ENCODE measurements around the gene AFP. TPM values are rescaled to one million over a fixed set of nuclear protein-coding genes. Genes with fewer than 3 reads are reported as not detected.

The AFP gene
- polyA plus RNA-seq, 6 donors from 2014 or later: not detected

- Mint-ChIP-seq H3K27me3 (peaks cover 0 to 9% (median 4%) of the 10 kb centered on the region in 3 donors), H3K4me3 (no peak overlapping the region), H3K27ac (no peak overlapping the region), H3K36me3 (no peaks in the 10 kb centered on the region), H3K4me1 (no peaks in the 10 kb centered on the region), H3K9me3 (no peaks in the 10 kb centered on the region)
- ATAC-seq (ENCODE audit: low read depth in 2 of 2): no peak
- no peak for DNase-seq
These were observed 895 bp downstream of the AFP start for GRCh38 chr4:73436674-73437557.

GRCh38 chr4:73437558-73437956, 1.5 kb downstream of the AFP start:
- Mint-ChIP-seq H3K36me3 (no peaks in the 10 kb centered on the region), H3K4me1 (no peaks in the 10 kb centered on the region), H3K27me3 (peaks cover 0 to 15% (median 4%) of the 10 kb centered on the region in 3 donors), H3K4me3 (no peak overlapping the region), H3K27ac (no peak overlapping the region), H3K9me3 (no peaks in the 10 kb centered on the region)
- DNase-seq: no peak
- ATAC-seq (ENCODE audit: low read depth in 2 of 2): no peak

- ATAC-seq (ENCODE audit: low read depth in 2 of 2): no peak
- H3K36me3 Mint-ChIP-seq: no peaks in the 10 kb centered on the region
- DNase-seq: no peak
- H3K27ac Mint-ChIP-seq: no peak overlapping the region
- H3K9me3 Mint-ChIP-seq: no peaks in the 10 kb centered on the region
- no peak overlapping the region for H3K4me3 Mint-ChIP-seq
- H3K4me1 Mint-ChIP-seq: no peaks in the 10 kb centered on the region
- peaks cover 0 to 17% (median 4%) of the 10 kb centered on the region in 3 donors for H3K27me3 Mint-ChIP-seq
These were observed 2.0 kb downstream of the AFP start for GRCh38 chr4:73438048-73438447.

GRCh38 chr4:73438582-73439215, 2.7 kb downstream of the AFP start:
- no peaks in the 10 kb centered on the region for H3K9me3 Mint-ChIP-seq
- no peak overlapping the region for H3K27ac Mint-ChIP-seq
- H3K4me3 Mint-ChIP-seq: no peak overlapping the region
- no peaks in the 10 kb centered on the region for H3K4me1 Mint-ChIP-seq
- DNase-seq: no peak
- no peak for ATAC-seq (ENCODE audit: low read depth in 2 of 2)
- no peaks in the 10 kb centered on the region for H3K36me3 Mint-ChIP-seq
- peaks cover 0 to 20% (median 4%) of the 10 kb centered on the region in 3 donors for H3K27me3 Mint-ChIP-seq

- H3K36me3 Mint-ChIP-seq: no peaks in the 10 kb centered on the region
- H3K4me3 Mint-ChIP-seq: no peak overlapping the region
- H3K9me3 Mint-ChIP-seq: no peaks in the 10 kb centered on the region
- H3K27me3 Mint-ChIP-seq: peaks cover 0 to 18% (median 4%) of the 10 kb centered on the region in 3 donors
- no peak for ATAC-seq (ENCODE audit: low read depth in 2 of 2)
- no peak for DNase-seq
- no peak overlapping the region for H3K27ac Mint-ChIP-seq
- no peaks in the 10 kb centered on the region for H3K4me1 Mint-ChIP-seq
These were observed 3.4 kb downstream of the AFP start for GRCh38 chr4:73439445-73439844.

GRCh38 chr4:73439991-73440390, 4.0 kb downstream of the AFP start:
- no peaks in the 10 kb centered on the region for H3K4me1 Mint-ChIP-seq
- DNase-seq: no peak
- no peak for ATAC-seq (ENCODE audit: low read depth in 2 of 2)
- H3K36me3 Mint-ChIP-seq: no peaks in the 10 kb centered on the region
- H3K27ac Mint-ChIP-seq: no peak overlapping the region
- H3K27me3 Mint-ChIP-seq: peaks cover 0 to 16% (median 4%) of the 10 kb centered on the region in 3 donors
- no peak overlapping the region for H3K4me3 Mint-ChIP-seq
- H3K9me3 Mint-ChIP-seq: no peaks in the 10 kb centered on the region

- Mint-ChIP-seq H3K27ac (no peak overlapping the region), H3K9me3 (no peaks in the 10 kb centered on the region), H3K27me3 (peaks cover 1 to 16% (median 4%) of the 10 kb centered on the region in 3 donors), H3K36me3 (no peaks in the 10 kb centered on the region), H3K4me1 (no peaks in the 10 kb centered on the region), H3K4me3 (no peak overlapping the region)
- ATAC-seq (ENCODE audit: low read depth in 2 of 2) (no peak), DNase-seq (no peak)
These were observed 4.6 kb downstream of the AFP start for GRCh38 chr4:73440653-73441052.

- Mint-ChIP-seq H3K4me1 (no peaks in the 10 kb centered on the region), H3K4me3 (no peak overlapping the region), H3K9me3 (no peaks in the 10 kb centered on the region), H3K36me3 (no peaks in the 10 kb centered on the region), H3K27ac (no peak overlapping the region), H3K27me3 (peaks cover 8 to 22% (median 9%) of the 10 kb centered on the region in 3 donors)
- no peak for DNase-seq
- ATAC-seq (ENCODE audit: low read depth in 2 of 2): no peak
These were observed 6.3 kb downstream of the AFP start for GRCh38 chr4:73442275-73442674.

- DNase-seq: no peak
- H3K4me3 Mint-ChIP-seq: no peak overlapping the region
- no peak overlapping the region for H3K27ac Mint-ChIP-seq
- no peaks in the 10 kb centered on the region for H3K36me3 Mint-ChIP-seq
- ATAC-seq (ENCODE audit: low read depth in 2 of 2): no peak
- H3K9me3 Mint-ChIP-seq: no peaks in the 10 kb centered on the region
- no peaks in the 10 kb centered on the region for H3K4me1 Mint-ChIP-seq
- peaks cover 8 to 22% (median 9%) of the 10 kb centered on the region in 3 donors for H3K27me3 Mint-ChIP-seq
These were observed 7.2 kb downstream of the AFP start for GRCh38 chr4:73443224-73443623.

- peaks cover 8 to 22% (median 9%) of the 10 kb centered on the region in 3 donors for H3K27me3 Mint-ChIP-seq
- no peaks in the 10 kb centered on the region for H3K4me1 Mint-ChIP-seq
- H3K36me3 Mint-ChIP-seq: no peaks in the 10 kb centered on the region
- H3K9me3 Mint-ChIP-seq: peaks cover 0 to 2% (median 0%) of the 10 kb centered on the region in 7 donors
- DNase-seq (no peak), ATAC-seq (ENCODE audit: low read depth in 2 of 2) (no peak)
- H3K27ac Mint-ChIP-seq: no peak overlapping the region
- no peak overlapping the region for H3K4me3 Mint-ChIP-seq
These were observed 9.6 kb downstream of the AFP start for GRCh38 chr4:73445383-73446335.

GRCh38 chr4:73446336-73446938, 10.4 kb downstream of the AFP start:
- peaks cover 8 to 22% (median 9%) of the 10 kb centered on the region in 3 donors for H3K27me3 Mint-ChIP-seq
- H3K4me3 Mint-ChIP-seq: no peak overlapping the region
- no peak overlapping the region for H3K27ac Mint-ChIP-seq
- H3K9me3 Mint-ChIP-seq: peaks cover 0 to 2% (median 0%) of the 10 kb centered on the region in 7 donors
- no peaks in the 10 kb centered on the region for H3K4me1 Mint-ChIP-seq
- DNase-seq: peak; percentile 23
- no peaks in the 10 kb centered on the region for H3K36me3 Mint-ChIP-seq
- peak; percentile 64 to 67 for ATAC-seq (ENCODE audit: low read depth in 2 of 2)

GRCh38 chr4:73447671-73448070, 11.7 kb downstream of the AFP start:
- H3K4me3 Mint-ChIP-seq: no peak overlapping the region
- H3K27ac Mint-ChIP-seq: no peak overlapping the region
- ATAC-seq (ENCODE audit: low read depth in 2 of 2) (no peak), DNase-seq (no peak)
- H3K9me3 Mint-ChIP-seq: peaks cover 0 to 2% (median 0%) of the 10 kb centered on the region in 7 donors
- no peaks in the 10 kb centered on the region for H3K36me3 Mint-ChIP-seq
- peaks cover 7 to 12% (median 9%) of the 10 kb centered on the region in 3 donors for H3K27me3 Mint-ChIP-seq
- H3K4me1 Mint-ChIP-seq: no peaks in the 10 kb centered on the region
